Lower leg skin (tissue), 3 donors: Measurements from ENCODE around the gene FNDC3B.

Experiments used
- CTCF ChIP-seq, 3 donors: fragments of 450-650 bp; IDR thresholded peaks; one replicate each; pipeline ENCODE4 v1.5.1; 2016; ENCODE audit warnings: antibody characterized with exemption in 3 of 3, mild to moderate bottlenecking in 3 of 3, moderate library complexity in 2 of 3
- POLR2A ChIP-seq, 2 donors: fragments of 450-650 bp; IDR thresholded peaks; one replicate each; pipeline ENCODE4 v1.6.1; 2016 to 2017; ENCODE audit warnings: antibody characterized with exemption in 2 of 2, mild to moderate bottlenecking in 1 of 2, moderate library complexity in 1 of 2

- TF ChIP-seq CTCF (IDR thresholded peaks at IDR 0.05) (no peak), POLR2A (IDR thresholded peaks at IDR 0.05) (no peak)
These were observed 71.8 kb downstream of the FNDC3B start for GRCh38 chr3:172111163-172111562.
